Body of pancreas (tissue), 4 donors: ENCODE data around the gene CXorf66. TPM values are rescaled to one million over a fixed set of nuclear protein-coding genes. Genes with fewer than 3 reads are reported as not detected.

ENCODE experiments used
- ATAC-seq: fragments of 150-250 bp; one replicate; pipeline ENCODE4 v1.9.1; 2016
- DNase-seq, 4 donors: peaks; one replicate each; pipeline ENCODE4 v3.0.0-alpha.2; 2019
- H3K27ac ChIP-seq, 4 donors: fragments of 200-600 bp; sonication (generic); 1 replicate in 3 of 4; 2 replicates in 1 of 4; pipeline versions ENCODE4 v1.5.1 to v1.6.1; 2016 to 2019; ENCODE audit warnings: mild to moderate bottlenecking in 1 of 4, mixed read lengths in 1 of 4, moderate library complexity in 1 of 4
- H3K27me3 ChIP-seq, 2 donors: fragments of 200-600 bp; sonication (generic); one replicate each; pipeline ENCODE4 v1.6.0; 2016; ENCODE audit warnings: mild to moderate bottlenecking in 1 of 2
- H3K36me3 ChIP-seq, 2 donors: fragments of 200-600 bp; sonication (generic); replicated peaks in 1 of 2; 2 replicates each; pipeline ENCODE4 v1.5.1; 2016; ENCODE audit warnings: low read depth in 2 of 2; ENCODE audit not compliant: insufficient read depth in 1 of 2
- H3K4me1 ChIP-seq: fragments of 200-600 bp; sonication (generic); one replicate; pipeline ENCODE4 v1.6.0; 2016
- H3K4me3 ChIP-seq, 2 donors: fragments of 200-600 bp; sonication (generic); 1 replicate in 1 of 2; 2 replicates in 1 of 2; pipeline ENCODE4 v1.5.1; 2016 to 2019
- H3K9me3 ChIP-seq, 3 donors: fragments of 200-600 bp; sonication (generic); 1 replicate in 2 of 3; 2 replicates in 1 of 3; pipeline ENCODE4 v1.5.1; 2016
- POLR2A ChIP-seq, 3 donors: fragments of 450-650 bp; IDR thresholded peaks; one replicate each; pipeline ENCODE4 v1.6.1; 2016; ENCODE audit warnings: antibody characterized with exemption in 3 of 3, mild to moderate bottlenecking in 2 of 3
- WGBS, 2 donors: methylation state at CpG; one replicate each; pipeline ENCODE4 v1.1.5; 2017; 5-methylcytosine and 5-hydroxymethylcytosine counted together
- intact Hi-C: fragments of 100-400 bp; cut with DNase I; formaldehyde crosslinking; loops from one replicate; pipeline ENCODE4 v1.15.1; 2023
- total RNA-seq, 2 donors: library from RNA; depleted of rRNA; stranded (reverse); fragments of >200 nt; gene quantifications; one replicate each; pipeline ENCODE4 v1.1.0, GENCODE V29; 2016
- TF ChIP-seq, protein P1 (sequence below), 7 experiments: fragments of 450-650 bp in 4 of 7; fragments of 200-600 bp in 3 of 7; sonication (generic) in 3 of 7; IDR thresholded peaks; one replicate each; pipeline ENCODE4 v1.5.1; 2016 to 2019; ENCODE audit warnings: antibody characterized with exemption in 7 of 7

Gene CXorf66
- total RNA-seq, 2 donors from 2014 or later: not detected

DNA sequence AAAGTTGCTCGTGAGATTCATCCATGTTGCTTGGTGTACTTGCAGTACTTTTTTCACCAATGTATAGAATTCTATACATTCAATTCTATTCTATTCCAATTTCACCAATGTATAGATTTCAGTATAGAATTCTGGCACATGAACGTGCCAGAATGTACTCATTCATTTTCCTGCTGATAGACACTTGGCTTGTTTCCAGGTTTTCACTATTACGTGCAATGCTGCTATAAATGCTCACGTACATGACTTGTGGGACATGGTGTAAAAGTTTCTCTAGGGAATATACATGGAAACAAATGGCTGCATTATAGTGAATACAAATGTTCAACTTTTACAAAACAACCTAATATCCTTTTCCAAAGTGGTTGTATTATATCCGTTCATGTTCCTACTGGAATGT is 6.8 kb upstream of the CXorf66 start:
- DNase-seq: no peak
- WGBS, 2 donors: 38 to 48% methylated on average over 5 of the region's 5 CpGs
- no peak overlapping the region for H3K4me3 ChIP-seq
- no peak for ATAC-seq
- intact Hi-C loops: no loop called here
- H3K27ac ChIP-seq: no peak overlapping the region
- no peaks in the 10 kb centered on the region for H3K9me3 ChIP-seq
- no peaks in the 10 kb centered on the region for H3K4me1 ChIP-seq
- TF ChIP-seq, protein P1, sequence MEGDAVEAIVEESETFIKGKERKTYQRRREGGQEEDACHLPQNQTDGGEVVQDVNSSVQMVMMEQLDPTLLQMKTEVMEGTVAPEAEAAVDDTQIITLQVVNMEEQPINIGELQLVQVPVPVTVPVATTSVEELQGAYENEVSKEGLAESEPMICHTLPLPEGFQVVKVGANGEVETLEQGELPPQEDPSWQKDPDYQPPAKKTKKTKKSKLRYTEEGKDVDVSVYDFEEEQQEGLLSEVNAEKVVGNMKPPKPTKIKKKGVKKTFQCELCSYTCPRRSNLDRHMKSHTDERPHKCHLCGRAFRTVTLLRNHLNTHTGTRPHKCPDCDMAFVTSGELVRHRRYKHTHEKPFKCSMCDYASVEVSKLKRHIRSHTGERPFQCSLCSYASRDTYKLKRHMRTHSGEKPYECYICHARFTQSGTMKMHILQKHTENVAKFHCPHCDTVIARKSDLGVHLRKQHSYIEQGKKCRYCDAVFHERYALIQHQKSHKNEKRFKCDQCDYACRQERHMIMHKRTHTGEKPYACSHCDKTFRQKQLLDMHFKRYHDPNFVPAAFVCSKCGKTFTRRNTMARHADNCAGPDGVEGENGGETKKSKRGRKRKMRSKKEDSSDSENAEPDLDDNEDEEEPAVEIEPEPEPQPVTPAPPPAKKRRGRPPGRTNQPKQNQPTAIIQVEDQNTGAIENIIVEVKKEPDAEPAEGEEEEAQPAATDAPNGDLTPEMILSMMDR (IDR thresholded peaks at IDR 0.05): no peak
- no peak for TF ChIP-seq POLR2A (IDR thresholded peaks at IDR 0.05)
- no peaks in the 10 kb centered on the region for H3K36me3 ChIP-seq
- no peaks in the 10 kb centered on the region for H3K27me3 ChIP-seq

DNA sequence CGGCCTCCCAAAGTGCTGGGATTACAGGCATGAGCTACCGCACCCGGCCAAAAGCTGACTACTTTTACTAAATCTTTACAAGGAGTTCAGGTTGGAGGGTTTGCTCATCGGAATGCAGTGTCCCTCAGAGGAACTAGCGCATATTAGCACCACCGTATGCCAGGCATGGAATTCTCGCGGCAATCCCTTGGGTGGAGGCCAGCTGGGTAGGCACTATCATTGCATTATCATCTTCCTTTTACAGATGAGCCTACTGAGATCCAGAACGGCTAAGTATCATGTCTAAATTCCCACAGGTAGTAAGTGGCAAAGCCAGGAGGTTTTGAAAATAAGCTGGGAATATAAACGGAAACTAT is 6.1 kb upstream of the CXorf66 start:
- intact Hi-C loops: no loop called here
- WGBS, 2 donors: 31 to 36% methylated on average over 5 to 8 of the region's 10 CpGs

DNA sequence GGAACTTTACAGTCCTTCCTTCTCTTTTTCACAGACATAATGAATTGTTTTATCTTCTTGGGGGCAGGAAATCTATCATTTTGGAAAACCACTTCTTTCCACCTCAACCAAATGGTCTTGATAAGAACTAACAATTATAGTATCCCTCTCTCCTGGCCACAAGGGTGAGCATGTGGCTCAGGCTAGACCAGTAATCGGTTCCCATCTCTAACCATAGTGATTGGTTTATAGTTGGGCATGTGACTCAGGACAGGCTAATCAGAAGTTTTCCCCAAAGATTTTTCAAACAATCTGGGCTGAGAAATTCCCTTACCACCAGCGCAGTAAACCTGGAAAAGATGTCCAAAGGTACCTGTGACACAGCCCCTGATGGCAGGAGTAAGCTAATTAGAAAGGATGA is 4.0 kb upstream of the CXorf66 start:
- TF ChIP-seq, protein P1 (IDR thresholded peaks at IDR 0.05): no peak
- no peak for TF ChIP-seq POLR2A (IDR thresholded peaks at IDR 0.05)
- intact Hi-C loops: no loop called here
- Histone ChIP-seq H3K9me3 (no peaks in the 10 kb centered on the region), H3K36me3 (no peaks in the 10 kb centered on the region), H3K27me3 (no peaks in the 10 kb centered on the region), H3K4me1 (no peaks in the 10 kb centered on the region), H3K4me3 (no peak overlapping the region), H3K27ac (no peak overlapping the region)
- no peak for ATAC-seq
- 33 to 63% methylated on average over 1 to 2 of the region's 2 CpGs for WGBS, 2 donors
- DNase-seq: no peak

More for the DNA sequence above, 6.1 kb upstream of the CXorf66 start:
- no peak for TF ChIP-seq POLR2A (IDR thresholded peaks at IDR 0.05)
- TF ChIP-seq, protein P1 (IDR thresholded peaks at IDR 0.05): no peak
- H3K36me3 ChIP-seq: no peaks in the 10 kb centered on the region
- no peaks in the 10 kb centered on the region for H3K4me1 ChIP-seq
- H3K27ac ChIP-seq: no peak overlapping the region
- ATAC-seq (no peak), DNase-seq (no peak)
- no peaks in the 10 kb centered on the region for H3K9me3 ChIP-seq
- H3K4me3 ChIP-seq: no peak overlapping the region
- no peaks in the 10 kb centered on the region for H3K27me3 ChIP-seq

DNA sequence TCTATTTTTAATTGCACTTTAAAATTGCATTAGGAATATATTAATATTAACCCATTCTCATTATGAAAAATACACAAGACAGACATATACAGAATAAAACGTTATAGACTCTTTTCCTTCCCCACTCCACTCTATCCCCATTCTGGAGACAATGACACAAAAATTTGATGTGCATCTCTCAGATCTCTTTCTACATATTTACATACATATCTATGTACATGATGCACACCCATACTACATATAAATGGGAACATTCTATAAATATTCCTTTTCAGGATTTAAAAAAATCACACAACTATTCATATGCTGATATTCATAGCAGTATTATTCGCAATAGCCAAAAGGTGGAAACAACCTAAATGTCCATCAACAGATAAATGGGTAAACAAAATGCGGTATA is 2.4 kb upstream of the CXorf66 start:
- Histone ChIP-seq H3K27ac (no peak overlapping the region), H3K27me3 (no peaks in the 10 kb centered on the region), H3K4me1 (no peaks in the 10 kb centered on the region), H3K4me3 (no peak overlapping the region), H3K9me3 (no peaks in the 10 kb centered on the region), H3K36me3 (no peaks in the 10 kb centered on the region)
- no peak for ATAC-seq
- intact Hi-C loops: no loop called here
- no peak for TF ChIP-seq POLR2A (IDR thresholded peaks at IDR 0.05)
- TF ChIP-seq, protein P1 (IDR thresholded peaks at IDR 0.05): no peak
- DNase-seq: no peak
- 62 to 67% methylated on average over 3 of the region's 3 CpGs for WGBS, 2 donors

DNA sequence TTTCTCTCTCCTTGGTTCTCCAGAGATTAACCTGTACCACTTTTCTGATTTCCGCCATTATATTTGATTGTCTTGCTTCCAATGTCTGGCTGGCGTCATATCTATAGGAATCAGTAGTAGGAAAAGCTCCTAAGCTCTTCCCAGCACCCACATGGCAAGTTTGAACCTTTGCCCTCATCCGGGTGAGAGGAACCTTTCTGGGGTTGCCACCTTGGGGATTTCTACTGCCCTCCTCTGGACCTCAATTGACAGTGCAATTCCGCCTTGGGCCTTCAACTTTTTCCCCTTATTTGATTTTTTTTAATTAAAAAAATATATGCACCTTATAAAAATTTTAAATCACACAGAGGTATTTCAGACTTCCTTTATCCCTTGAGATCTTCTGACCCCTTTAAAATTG is 2.0 kb upstream of the CXorf66 start:
- ATAC-seq (no peak), DNase-seq (no peak)
- Histone ChIP-seq H3K4me3 (no peak overlapping the region), H3K27me3 (no peaks in the 10 kb centered on the region), H3K9me3 (no peaks in the 10 kb centered on the region), H3K36me3 (no peaks in the 10 kb centered on the region), H3K4me1 (no peaks in the 10 kb centered on the region), H3K27ac (no peak overlapping the region)
- 56 to 63% methylated on average over 3 to 4 of the region's 4 CpGs for WGBS, 2 donors
- intact Hi-C loops: no loop called here
- TF ChIP-seq, protein P1 (IDR thresholded peaks at IDR 0.05): no peak
- no peak for TF ChIP-seq POLR2A (IDR thresholded peaks at IDR 0.05)
